Keratinocyte (primary cell): ENCODE measurements around the gene RBM47. TPM values are rescaled to one million over a fixed set of nuclear protein-coding genes. Genes with fewer than 3 reads are reported as not detected.

Experiments used
- DNase-seq: peaks from one replicate; pipeline ENCODE4 v3.0.0-alpha.2; 2011; ENCODE audit warnings: low read depth, missing footprints, low spot score
- FAIRE-seq: peaks from 2 replicates; lab custom pipeline; 2011; peaks lifted over from hg19 to GRCh38; lab: Jason Lieb, UNC
- H2AFZ ChIP-seq: 2 replicates; pipeline ENCODE4 v1.6.0; 2012; ENCODE audit warnings: low read length, control low read depth, inconsistent platforms; ENCODE audit not compliant: control insufficient read depth
- H3K27ac ChIP-seq: 2 replicates; pipeline ENCODE4 v1.5.1; 2011; ENCODE audit warnings: low read length; ENCODE audit not compliant: control insufficient read depth, insufficient read depth
- H3K27me3 ChIP-seq: 3 replicates; pipeline ENCODE4 v1.6.0; 2011; ENCODE audit warnings: low read length; ENCODE audit not compliant: control insufficient read depth, insufficient read depth; ENCODE audit errors: extremely low read depth
- H3K36me3 ChIP-seq, 2 experiments: 2 replicates in 1 of 2; 3 replicates in 1 of 2; pipeline ENCODE4 v1.5.1; 2011; ENCODE audit warnings: low read length in 2 of 2, mild to moderate bottlenecking in 1 of 2; ENCODE audit not compliant: control insufficient read depth in 2 of 2, insufficient read depth in 2 of 2; ENCODE audit errors: extremely low read depth in 1 of 2
- H3K4me1 ChIP-seq: 3 replicates; pipeline ENCODE4 v1.5.1; 2011; ENCODE audit warnings: low read length; ENCODE audit not compliant: control insufficient read depth, insufficient read depth; ENCODE audit errors: extremely low read depth
- H3K4me2 ChIP-seq: 3 replicates; pipeline ENCODE4 v1.6.0; 2011; ENCODE audit warnings: low read depth, low read length; ENCODE audit not compliant: control insufficient read depth, insufficient read depth; ENCODE audit errors: extremely low read depth
- H3K4me3 ChIP-seq, 3 experiments: fragments of 200-600 bp in 1 of 3; sonication (generic) in 1 of 3; 2 replicates in 2 of 3; 3 replicates in 1 of 3; pipeline ENCODE4 v1.5.1; 2011 to 2016; ENCODE audit warnings: low read length in 3 of 3, mild to moderate bottlenecking in 3 of 3, control low read depth in 2 of 3, inconsistent platforms in 1 of 3, low read depth in 1 of 3, mixed read lengths in 1 of 3, mixed run types in 1 of 3, moderate library complexity in 1 of 3; ENCODE audit not compliant: control insufficient read depth in 2 of 3, insufficient read depth in 2 of 3; ENCODE audit errors: extremely low read depth in 1 of 3
- H3K79me2 ChIP-seq: 2 replicates; pipeline ENCODE4 v1.6.0; 2012; ENCODE audit warnings: low read length; ENCODE audit not compliant: control insufficient read depth, insufficient read depth
- H3K9ac ChIP-seq: 3 replicates; pipeline ENCODE4 v1.6.0; 2011; ENCODE audit warnings: low read length; ENCODE audit not compliant: control insufficient read depth, insufficient read depth; ENCODE audit errors: extremely low read depth
- H3K9me1 ChIP-seq: 3 replicates; pipeline ENCODE4 v1.6.0; 2011; ENCODE audit warnings: low read length; ENCODE audit not compliant: control insufficient read depth, insufficient read depth; ENCODE audit errors: extremely low read depth
- H3K9me3 ChIP-seq: 2 replicates; pipeline ENCODE4 v1.5.1; 2012; ENCODE audit warnings: low read depth, low read length; ENCODE audit not compliant: control insufficient read depth
- H4K20me1 ChIP-seq: 3 replicates; pipeline ENCODE4 v1.6.0; 2011; ENCODE audit warnings: low read length; ENCODE audit not compliant: control insufficient read depth, insufficient read depth; ENCODE audit errors: extremely low read depth
- CTCF ChIP-seq, 3 experiments: IDR thresholded peaks in 1 of 3; conservative IDR thresholded peaks in 1 of 3; optimal IDR thresholded peaks in 1 of 3; 2 replicates in 2 of 3; 3 replicates in 1 of 3; pipeline versions ENCODE3 to v1.5.1; 2011; ENCODE audit warnings: low read length in 3 of 3, mild to moderate bottlenecking in 3 of 3, moderate library complexity in 2 of 3, control low read depth in 1 of 3, inconsistent platforms in 1 of 3; ENCODE audit not compliant: insufficient read depth in 2 of 3; ENCODE audit errors: extremely low read depth in 1 of 3
- EZH2 ChIP-seq: IDR thresholded peaks from one replicate; pipeline ENCODE4 v1.6.1; 2012; ENCODE audit warnings: inconsistent platforms, mild to moderate bottlenecking, low read length, moderate library complexity
- dilution Hi-C: fragments of 300-500 bp; cut with MboI; formaldehyde crosslinking; loops from one replicate; pipeline ENCODE4 v1.7.0; 2020; ENCODE audit warnings: low sequenced_read_pairs; ENCODE audit not compliant: extremely low pct_ligation_motif_present
- polyA plus RNA-seq, 5 experiments: library from polyadenylated mRNA; depleted of rRNA in 3 of 5; stranded (reverse) in 3 of 5; stranded (forward) in 1 of 5; unstranded in 1 of 5; fragments of >200 nt; gene quantifications; 1 replicate in 1 of 5; 2 replicates in 3 of 5; 3 replicates in 1 of 5; pipeline versions ENCODE4 v1.2.1 to v1.2.3, GENCODE V29; 2011 to 2012; ENCODE audit warnings: missing spikeins in 2 of 5, low read depth in 1 of 5, low replicate concordance in 1 of 5

The RBM47 gene
- polyA plus RNA-seq, 1 donor (not counting 4 experiments of a cell fraction or from before 2014, with no cell fraction given), result 6.9 TPM

GRCh38 chr4:40619600-40619999 is 10.1 kb downstream of the RBM47 start:
- H3K27ac ChIP-seq, result no peak overlapping the region
- no peak for FAIRE-seq
- H3K9me3 ChIP-seq, result no peaks in the 10 kb centered on the region
- H4K20me1 ChIP-seq, result no peaks in the 10 kb centered on the region
- H3K36me3 ChIP-seq, result no peaks in the 10 kb centered on the region
- H3K9me1 ChIP-seq, result no peaks in the 10 kb centered on the region
- no peaks in the 10 kb centered on the region for H3K27me3 ChIP-seq
- no peak overlapping the region for H3K4me2 ChIP-seq
- no peak overlapping the region for H2AFZ ChIP-seq
- peaks cover 3% of the 10 kb centered on the region for H3K79me2 ChIP-seq
- peaks cover 18% of the 10 kb centered on the region for H3K4me1 ChIP-seq
- no peak overlapping the region for H3K4me3 ChIP-seq
- no peak overlapping the region for H3K9ac ChIP-seq
- DNase-seq, result no peak
- TF ChIP-seq CTCF (optimal IDR thresholded peaks at IDR 0.05 in 1 of 3, IDR thresholded peaks at IDR 0.05 in 1 of 3, conservative IDR thresholded peaks at IDR 0.05 in 1 of 3; ENCODE audit: extremely low read depth in 1 of 3, insufficient read depth in 2 of 3, low read length in 3 of 3), result no peak
- TF ChIP-seq EZH2, result no peak
- dilution Hi-C loops, result no loop called here

DNA sequence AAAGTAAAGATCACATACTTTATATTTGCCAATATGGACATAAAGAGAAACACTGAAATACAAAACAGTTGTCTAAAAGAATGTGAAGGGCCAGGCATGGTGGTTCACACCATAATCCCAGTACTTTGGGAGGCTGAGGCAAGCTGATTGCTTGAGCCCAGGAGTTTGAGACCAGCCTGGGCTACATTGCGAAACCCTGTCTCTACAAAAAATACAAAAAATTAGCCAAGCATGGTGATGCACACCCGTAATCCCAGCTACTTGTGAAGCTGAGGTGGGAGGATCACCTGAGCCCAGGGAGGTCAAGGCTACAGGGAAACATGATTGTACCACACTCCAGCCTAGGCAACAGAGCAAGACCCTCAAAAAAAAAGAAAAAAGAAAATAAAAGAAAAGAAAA is 11.8 kb downstream of the RBM47 start:
- dilution Hi-C loops, result no loop called here
- no peak overlapping the region for H3K4me3 ChIP-seq
- H3K9me1 ChIP-seq, result no peaks in the 10 kb centered on the region
- FAIRE-seq (no peak), DNase-seq (no peak)
- H3K9ac ChIP-seq, result no peak overlapping the region
- no peaks in the 10 kb centered on the region for H3K9me3 ChIP-seq
- H3K4me1 ChIP-seq, result peaks cover 17% of the 10 kb centered on the region
- H3K4me2 ChIP-seq, result no peak overlapping the region
- H3K27ac ChIP-seq, result no peak overlapping the region
- peaks cover 3% of the 10 kb centered on the region for H3K79me2 ChIP-seq
- H3K27me3 ChIP-seq, result no peaks in the 10 kb centered on the region
- H2AFZ ChIP-seq, result no peak overlapping the region
- no peaks in the 10 kb centered on the region for H4K20me1 ChIP-seq
- no peaks in the 10 kb centered on the region for H3K36me3 ChIP-seq
- TF ChIP-seq CTCF (optimal IDR thresholded peaks at IDR 0.05 in 1 of 3, IDR thresholded peaks at IDR 0.05 in 1 of 3, conservative IDR thresholded peaks at IDR 0.05 in 1 of 3; ENCODE audit: extremely low read depth in 1 of 3, insufficient read depth in 2 of 3, low read length in 3 of 3) (no peak), EZH2 (no peak)
